Esophagus muscularis mucosa (tissue), 4 donors: ENCODE measurements around the gene FDXACB1. TPM values are rescaled to one million over a fixed set of nuclear protein-coding genes. Genes with fewer than 3 reads are reported as not detected.

Experiments
- DNase-seq: peaks from one replicate; pipeline ENCODE4 v3.0.0-alpha.2; 2017; ENCODE audit errors: extremely low spot score
- H3K27ac ChIP-seq, 4 donors: fragments of 200-600 bp; sonication (generic); replicated peaks in 1 of 4; 1 replicate in 3 of 4; 2 replicates in 1 of 4; pipeline ENCODE4 v1.5.1; 2016 to 2019; ENCODE audit warnings: mild to moderate bottlenecking in 1 of 4
- H3K27me3 ChIP-seq, 4 donors: fragments of 200-600 bp; sonication (generic); one replicate each; pipeline versions ENCODE4 v1.5.1 to v1.6.0; 2016 to 2019
- H3K36me3 ChIP-seq, 4 donors: fragments of 200-600 bp; sonication (generic); one replicate each; pipeline ENCODE4 v1.5.1; 2016 to 2019
- H3K4me1 ChIP-seq, 4 donors: fragments of 200-600 bp; sonication (generic); one replicate each; pipeline ENCODE4 v1.5.1; 2016 to 2019
- H3K4me3 ChIP-seq, 4 donors: fragments of 200-600 bp; sonication (generic); 1 replicate in 2 of 4; 2 replicates in 2 of 4; pipeline ENCODE4 v1.5.1; 2016 to 2019; ENCODE audit warnings: mild to moderate bottlenecking in 4 of 4, moderate library complexity in 1 of 4
- H3K9me3 ChIP-seq, 4 donors: fragments of 200-600 bp; sonication (generic); 1 replicate in 3 of 4; 2 replicates in 1 of 4; pipeline ENCODE4 v1.5.1; 2016 to 2019
- EP300 ChIP-seq: sonication (generic); formaldehyde crosslinking; IDR thresholded peaks from one replicate; pipeline ENCODE4 v1.6.1; 2017; ENCODE audit warnings: antibody characterized with exemption
- POLR2A ChIP-seq: fragments of 450-650 bp; IDR thresholded peaks from one replicate; pipeline ENCODE4 v1.6.1; 2017; ENCODE audit warnings: antibody characterized with exemption, moderate library complexity, mild to moderate bottlenecking, low read depth
- POLR2AphosphoS5 ChIP-seq, 2 donors: sonication (generic); formaldehyde crosslinking; IDR thresholded peaks; one replicate each; pipeline ENCODE4 v1.6.1; 2017; ENCODE audit warnings: antibody characterized with exemption in 2 of 2
- WGBS: methylation state at CpG from one replicate; pipeline ENCODE4 v1.1.5; 2018; 5-methylcytosine and 5-hydroxymethylcytosine counted together
- intact Hi-C: fragments of 100-400 bp; cut with DNase I; formaldehyde crosslinking; loops from one replicate; pipeline ENCODE4 v1.15.1; 2023
- total RNA-seq, 4 donors: library from RNA; depleted of rRNA; stranded (reverse); fragments of >200 nt; gene quantifications; one replicate each; pipeline versions ENCODE4 v1.1.0 to v1.2.1, GENCODE V29; 2016
- TF ChIP-seq, protein P1 (sequence below), 3 experiments: fragments of 200-600 bp in 2 of 3; fragments of 450-650 bp in 1 of 3; sonication (generic) in 2 of 3; IDR thresholded peaks; one replicate each; pipeline ENCODE4 v1.5.1; 2017 to 2019; ENCODE audit warnings: antibody characterized with exemption in 3 of 3, mild to moderate bottlenecking in 2 of 3, moderate library complexity in 1 of 3

Gene FDXACB1
- total RNA-seq, 4 donors from 2014 or later: 0.83 to 0.92 (median 0.84) TPM

DNA sequence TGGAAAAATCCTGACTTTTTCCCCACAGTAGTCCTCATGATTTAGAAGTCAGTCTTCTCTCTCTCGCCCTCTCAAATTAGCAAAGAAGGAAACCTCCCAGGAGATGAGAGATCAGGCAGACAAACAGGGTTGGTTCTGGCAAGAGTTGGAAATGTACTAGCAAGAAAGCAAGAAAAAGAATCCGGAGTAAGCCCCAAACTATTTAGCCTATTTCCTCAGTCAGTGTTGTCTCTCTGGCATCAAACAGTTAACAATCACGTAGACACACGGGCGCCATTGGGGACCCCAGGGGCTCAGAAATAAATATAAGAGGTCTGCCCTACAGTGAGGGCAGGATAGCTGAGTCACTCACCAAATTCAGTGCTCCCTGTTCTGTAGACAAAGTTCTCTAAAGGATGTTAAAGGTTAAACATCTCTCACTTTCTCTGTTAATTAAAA, 44.4 kb upstream of the FDXACB1 start:
- TF ChIP-seq, protein P1, sequence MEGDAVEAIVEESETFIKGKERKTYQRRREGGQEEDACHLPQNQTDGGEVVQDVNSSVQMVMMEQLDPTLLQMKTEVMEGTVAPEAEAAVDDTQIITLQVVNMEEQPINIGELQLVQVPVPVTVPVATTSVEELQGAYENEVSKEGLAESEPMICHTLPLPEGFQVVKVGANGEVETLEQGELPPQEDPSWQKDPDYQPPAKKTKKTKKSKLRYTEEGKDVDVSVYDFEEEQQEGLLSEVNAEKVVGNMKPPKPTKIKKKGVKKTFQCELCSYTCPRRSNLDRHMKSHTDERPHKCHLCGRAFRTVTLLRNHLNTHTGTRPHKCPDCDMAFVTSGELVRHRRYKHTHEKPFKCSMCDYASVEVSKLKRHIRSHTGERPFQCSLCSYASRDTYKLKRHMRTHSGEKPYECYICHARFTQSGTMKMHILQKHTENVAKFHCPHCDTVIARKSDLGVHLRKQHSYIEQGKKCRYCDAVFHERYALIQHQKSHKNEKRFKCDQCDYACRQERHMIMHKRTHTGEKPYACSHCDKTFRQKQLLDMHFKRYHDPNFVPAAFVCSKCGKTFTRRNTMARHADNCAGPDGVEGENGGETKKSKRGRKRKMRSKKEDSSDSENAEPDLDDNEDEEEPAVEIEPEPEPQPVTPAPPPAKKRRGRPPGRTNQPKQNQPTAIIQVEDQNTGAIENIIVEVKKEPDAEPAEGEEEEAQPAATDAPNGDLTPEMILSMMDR (IDR thresholded peaks at IDR 0.05): no peak
- TF ChIP-seq POLR2A (no peak), POLR2AphosphoS5 (IDR thresholded peaks at IDR 0.05) (no peak), EP300 (no peak)
- H3K36me3 ChIP-seq: no peaks in the 10 kb centered on the region
- no peaks in the 10 kb centered on the region for H3K9me3 ChIP-seq
- H3K4me1 ChIP-seq: peaks cover 51 to 68% (median 64%) of the 10 kb centered on the region in 4 donors
- WGBS: 14% methylated on average over 5 of the region's 5 CpGs
- no peaks in the 10 kb centered on the region for H3K27me3 ChIP-seq
- peak overlapping the region; percentile 12 to 37 (median 25) for H3K4me3 ChIP-seq
- peak overlapping the region; percentile 87 to 93 (median 92) for H3K27ac ChIP-seq
- peak; percentile 78 for DNase-seq
- intact Hi-C loops: no loop called here

DNA sequence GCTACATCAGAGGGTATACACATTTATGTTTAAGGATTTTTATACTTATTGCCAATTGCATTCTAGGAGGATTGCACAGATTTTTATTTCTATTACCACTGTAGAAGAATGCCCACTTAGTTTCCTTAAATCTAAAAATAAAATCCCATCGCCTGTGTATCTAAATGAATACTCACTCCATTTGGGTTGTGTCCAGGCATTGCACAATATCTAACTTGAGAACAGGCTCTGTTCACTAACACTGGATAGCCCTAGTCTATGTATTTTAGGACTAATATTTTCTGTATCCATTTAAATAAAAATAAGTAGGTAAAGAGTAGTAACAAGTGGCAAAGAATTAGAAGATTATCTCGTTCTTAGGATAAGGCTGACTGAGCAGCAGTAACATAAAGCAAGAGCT, 43.8 kb upstream of the FDXACB1 start:
- peak in 1 of 2 donors; percentile 61 for TF ChIP-seq POLR2AphosphoS5 (IDR thresholded peaks at IDR 0.05)
- TF ChIP-seq, protein P1 (IDR thresholded peaks at IDR 0.05): no peak
- no peak for TF ChIP-seq EP300
- no peak for TF ChIP-seq POLR2A
- Histone ChIP-seq H3K27me3 (no peaks in the 10 kb centered on the region), H3K4me1 (peaks cover 51 to 68% (median 65%) of the 10 kb centered on the region in 4 donors), H3K4me3 (peak overlapping the region; percentile 12 to 37 (median 25)), H3K36me3 (no peaks in the 10 kb centered on the region), H3K9me3 (no peaks in the 10 kb centered on the region), H3K27ac (peak overlapping the region; percentile 87 to 93 (median 92))
- 10% methylated on average over 2 of the region's 2 CpGs for WGBS
- intact Hi-C loops: no loop called here
- DNase-seq: peak; percentile 82

DNA sequence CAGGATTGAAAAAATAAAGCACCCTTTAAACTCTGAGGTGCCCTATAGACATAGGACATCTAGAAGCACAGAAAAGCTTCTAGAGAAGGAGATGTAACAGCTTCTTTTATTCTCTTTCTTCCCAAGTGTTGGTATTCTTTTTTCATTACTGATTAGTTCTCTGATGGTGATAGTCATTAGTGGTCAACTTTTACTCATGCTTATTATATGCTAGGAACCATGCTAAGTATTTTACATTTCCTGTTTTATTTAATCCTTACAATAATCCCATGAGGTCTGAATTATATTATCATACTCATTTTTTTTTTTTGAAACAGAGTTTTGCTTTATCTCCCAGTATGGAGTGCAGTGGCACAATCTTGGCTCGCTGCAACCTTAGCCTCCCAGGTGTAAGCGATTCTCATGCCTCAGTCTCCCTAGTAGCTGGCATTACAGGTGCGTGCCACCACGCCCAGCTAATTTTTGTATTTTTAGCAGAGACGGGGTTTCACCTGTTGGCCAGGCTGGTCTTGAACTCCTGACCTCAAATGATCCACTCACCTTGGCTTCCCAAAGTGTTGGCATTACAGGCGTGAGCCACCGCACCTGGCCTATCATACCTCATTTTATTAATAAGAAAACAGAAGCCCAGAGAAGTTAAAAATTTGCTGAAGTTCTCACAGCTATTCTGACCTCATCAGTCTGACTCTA, 42.7 kb upstream of the FDXACB1 start:
- Histone ChIP-seq H3K36me3 (no peaks in the 10 kb centered on the region), H3K27ac (peak overlapping the region; percentile 87 to 93 (median 92)), H3K27me3 (no peaks in the 10 kb centered on the region), H3K9me3 (no peaks in the 10 kb centered on the region), H3K4me3 (no peak overlapping the region), H3K4me1 (peaks cover 47 to 60% (median 58%) of the 10 kb centered on the region in 4 donors)
- intact Hi-C loops: no loop called here
- WGBS: 94% methylated on average over 7 of the region's 7 CpGs
- peak; percentile 68 for DNase-seq
- TF ChIP-seq EP300 (no peak), POLR2A (no peak), POLR2AphosphoS5 (IDR thresholded peaks at IDR 0.05) (no peak)
- TF ChIP-seq, protein P1 (IDR thresholded peaks at IDR 0.05): no peak

DNA sequence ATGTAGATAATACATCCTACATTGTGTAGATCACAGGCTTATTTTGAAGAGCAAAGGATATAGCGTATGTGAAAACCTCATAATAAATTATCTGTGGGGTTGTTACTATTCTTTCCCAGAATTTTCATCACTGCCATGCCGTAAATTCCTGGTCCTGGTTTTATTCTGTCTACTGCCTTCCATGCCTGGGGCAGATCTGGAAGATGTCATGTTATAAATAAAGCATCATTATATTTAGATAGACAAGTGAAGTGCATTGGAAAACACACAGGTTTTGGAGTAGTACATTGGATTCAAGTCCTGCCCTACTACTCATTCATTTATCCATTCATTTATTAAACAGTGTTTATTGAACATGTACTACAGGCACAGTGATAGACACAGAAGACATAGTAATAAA, 41.9 kb upstream of the FDXACB1 start:
- intact Hi-C loops: no loop called here
- H3K4me1 ChIP-seq: peaks cover 42 to 52% (median 50%) of the 10 kb centered on the region in 4 donors
- WGBS: 73% methylated on average over 2 of the region's 2 CpGs

More for the DNA sequence above, 41.9 kb upstream of the FDXACB1 start:
- TF ChIP-seq POLR2AphosphoS5 (IDR thresholded peaks at IDR 0.05) (no peak), POLR2A (no peak), EP300 (no peak)
- TF ChIP-seq, protein P1 (IDR thresholded peaks at IDR 0.05): no peak
- Histone ChIP-seq H3K9me3 (no peaks in the 10 kb centered on the region), H3K36me3 (no peaks in the 10 kb centered on the region), H3K27ac (peak overlapping the region in 2 of 4 donors; percentile 92 to 93), H3K4me3 (no peak overlapping the region), H3K27me3 (no peaks in the 10 kb centered on the region)
- no peak for DNase-seq
